Endothelial cell (in vitro differentiated cells): Measurements from ENCODE around the gene HES7. TPM values are rescaled to one million over a fixed set of nuclear protein-coding genes. Genes with fewer than 3 reads are reported as not detected.

ENCODE experiments used
- DNase-seq: peaks from one replicate; pipeline ENCODE4 v3.0.0; 2021; ENCODE audit warnings: low spot score
- H3K27ac Mint-ChIP-seq: one replicate; pipeline ENCODE4 v1.8.0; 2021; ENCODE audit warnings: mixed read lengths, inconsistent platforms; ENCODE audit not compliant: unreplicated experiment
- H3K27me3 Mint-ChIP-seq: one replicate; pipeline ENCODE4 v1.8.0; 2021; ENCODE audit warnings: mild to moderate bottlenecking, moderate library complexity, mixed read lengths, inconsistent platforms; ENCODE audit not compliant: unreplicated experiment
- H3K36me3 Mint-ChIP-seq: one replicate; pipeline ENCODE4 v1.8.0; 2021; ENCODE audit warnings: mild to moderate bottlenecking, low read depth, mixed read lengths, inconsistent platforms; ENCODE audit not compliant: unreplicated experiment
- H3K4me1 Mint-ChIP-seq: one replicate; pipeline ENCODE4 v1.8.0; 2021; ENCODE audit warnings: mild to moderate bottlenecking, mixed read lengths, inconsistent platforms; ENCODE audit not compliant: unreplicated experiment
- H3K4me3 Mint-ChIP-seq: one replicate; pipeline ENCODE4 v1.8.0; 2021; ENCODE audit warnings: mild to moderate bottlenecking, mixed read lengths, inconsistent platforms; ENCODE audit not compliant: unreplicated experiment
- H3K9me3 Mint-ChIP-seq: one replicate; pipeline ENCODE4 v1.8.0; 2021; ENCODE audit warnings: mixed read lengths, inconsistent platforms; ENCODE audit not compliant: unreplicated experiment
- CTCF ChIP-seq: fragments of 200-600 bp; sonication (generic); IDR thresholded peaks from one replicate; pipeline ENCODE4 v1.5.0; 2021; ENCODE audit warnings: antibody characterized with exemption; ENCODE audit not compliant: unreplicated experiment
- total RNA-seq: library from RNA; stranded (reverse); fragmentation: NEBNext Ultra II Directional; extraction: Animal tissue kit (Norgen Biotek cat#: 25700); gene quantifications from one replicate; pipeline ENCODE4 v1.2.1, GENCODE V29; 2021; ENCODE audit not compliant: unreplicated experiment

The HES7 gene
- total RNA-seq, 1 donor from 2014 or later, result 3.3 TPM

- H3K27ac Mint-ChIP-seq, result peak overlapping the region; percentile 98
- no peak for DNase-seq
- no peak for TF ChIP-seq CTCF
Observed at GRCh38 chr17:8153031-8153451, 29.1 kb upstream of the HES7 start.

GRCh38 chr17:8152112-8152775 lies 28.3 kb upstream of the HES7 start, which contains the start of gene PER1:
Gene PER1 (minus strand): TSS chr17:8152404. CDS start chr17:8150706, 1,698 bp downstream.
- Mint-ChIP-seq H3K9me3 (no peaks in the 10 kb centered on the region), H3K36me3 (peaks cover 9% of the 10 kb centered on the region), H3K27me3 (peaks cover 29% of the 10 kb centered on the region), H3K4me1 (peaks cover 27% of the 10 kb centered on the region), H3K27ac (peak within 1 kb of the TSS; percentile 98), H3K4me3 (peak within 1 kb of the TSS; percentile 97)
- DNase-seq, result peak; percentile 91
- no peak for TF ChIP-seq CTCF

More at GRCh38 chr17:8153031-8153451, 29.1 kb upstream of the HES7 start:
- Mint-ChIP-seq H3K9me3 (no peaks in the 10 kb centered on the region), H3K27me3 (peaks cover 27% of the 10 kb centered on the region), H3K4me3 (peak overlapping the region; percentile 85), H3K36me3 (peaks cover 9% of the 10 kb centered on the region), H3K4me1 (peaks cover 27% of the 10 kb centered on the region)

DNA sequence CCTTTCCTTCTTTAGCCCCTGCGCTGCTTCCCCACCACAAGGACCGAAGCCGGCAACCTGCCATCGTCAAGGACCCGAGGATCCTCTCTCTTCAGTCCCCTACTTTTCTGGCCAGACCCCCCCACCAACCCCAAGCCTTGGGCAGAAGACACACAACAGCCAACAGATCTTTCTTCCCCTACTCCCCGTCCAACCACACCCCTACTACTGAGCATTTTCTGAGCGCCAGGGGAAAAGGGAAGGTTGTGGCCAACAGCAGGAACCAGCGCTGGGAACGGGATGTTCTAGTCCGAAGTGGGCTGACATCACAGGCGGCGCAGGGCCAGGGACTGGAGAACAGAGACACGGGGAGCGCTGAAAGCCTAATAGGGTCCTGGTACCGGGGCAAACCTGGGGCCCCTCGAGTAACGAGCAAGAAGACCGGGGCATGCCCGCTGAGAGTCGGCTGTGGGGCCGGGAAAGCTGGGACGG lies 27.8 kb upstream of the HES7 start:
- Mint-ChIP-seq H3K27me3 (peaks cover 30% of the 10 kb centered on the region), H3K27ac (peak overlapping the region; percentile 97), H3K9me3 (no peaks in the 10 kb centered on the region), H3K4me3 (peak overlapping the region; percentile 97), H3K36me3 (peaks cover 14% of the 10 kb centered on the region), H3K4me1 (peaks cover 27% of the 10 kb centered on the region)
- peak; percentile 46 for DNase-seq
- no peak for TF ChIP-seq CTCF

DNA sequence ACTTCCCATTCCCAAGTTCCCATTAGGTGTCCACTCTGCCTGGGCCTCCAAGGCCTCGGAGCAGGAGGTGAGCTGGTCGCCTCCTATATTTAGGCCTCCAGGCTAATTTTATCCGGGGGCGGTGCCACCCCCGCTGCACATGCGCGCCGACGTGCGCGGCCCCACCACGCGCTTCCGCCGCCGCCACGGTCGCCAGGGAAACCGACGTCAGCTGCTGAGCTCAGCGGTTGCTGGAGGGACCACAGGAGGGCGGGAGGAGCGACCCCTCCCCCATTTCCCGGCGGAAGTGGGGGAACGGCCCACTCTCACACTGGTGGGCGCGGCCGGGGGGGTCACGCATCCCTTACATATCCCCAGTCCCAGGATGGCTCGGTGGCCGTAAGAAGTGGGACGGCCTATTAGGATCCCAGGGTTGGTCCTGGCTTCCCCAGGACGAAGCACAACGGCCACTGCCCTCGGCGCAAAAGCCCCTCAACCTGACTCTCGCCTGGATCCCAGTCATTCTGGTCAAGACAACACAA lies 27.3 kb upstream of the HES7 start:
- DNase-seq, result peak; percentile 77
- TF ChIP-seq CTCF, result no peak
- Mint-ChIP-seq H3K27ac (peak overlapping the region; percentile 97), H3K27me3 (peaks cover 32% of the 10 kb centered on the region), H3K4me3 (peak overlapping the region; percentile 97), H3K4me1 (peaks cover 27% of the 10 kb centered on the region), H3K36me3 (peaks cover 19% of the 10 kb centered on the region), H3K9me3 (no peaks in the 10 kb centered on the region)
